HepG2 (cell line): ENCODE measurements around the gene ZNF155. TPM values are rescaled to one million over a fixed set of nuclear protein-coding genes. Genes with fewer than 3 reads are reported as not detected.

ENCODE experiments used
- ARNTL ChIP-seq: sonication (generic); formaldehyde crosslinking; IDR thresholded peaks from 2 replicates; pipeline ENCODE4 v1.4.0; 2020; ENCODE audit warnings: mild to moderate bottlenecking, missing genetic modification reagents
- ATF1 ChIP-seq: IDR thresholded peaks from 2 replicates; pipeline ENCODE4 v1.6.1; 2016; ENCODE audit warnings: mild to moderate bottlenecking, control low read depth
- ATRX ChIP-seq: sonication (generic); formaldehyde crosslinking; IDR thresholded peaks from 2 replicates; pipeline ENCODE4 v1.4.0; 2020; ENCODE audit warnings: missing genetic modification reagents, borderline replicate concordance
- CEBPB ChIP-seq: IDR thresholded peaks from 2 replicates; pipeline ENCODE4 v1.6.1; 2011; ENCODE audit warnings: low read depth, low read length, improper control_type of control experiment, borderline replicate concordance
- CEBPZ ChIP-seq: IDR thresholded peaks from 2 replicates; pipeline ENCODE4 v1.6.1; 2012; ENCODE audit warnings: low read length, improper control_type of control experiment
- DDIT3 ChIP-seq: sonication (generic); formaldehyde crosslinking; IDR thresholded peaks from 2 replicates; pipeline ENCODE4 v1.4.0; 2020; ENCODE audit warnings: mild to moderate bottlenecking, missing genetic modification reagents
- DMAP1 ChIP-seq: IDR thresholded peaks from 2 replicates; pipeline ENCODE4 v1.6.1; 2016
- GABPA ChIP-seq, 2 experiments: IDR thresholded peaks; 2 replicates each; pipeline ENCODE4 v1.6.1; 2011 to 2016; ENCODE audit warnings: low read depth in 2 of 2, low read length in 1 of 2, missing biosample characterization in 1 of 2, missing genetic modification characterization in 1 of 2
- HOXA9 ChIP-seq: sonication (generic); formaldehyde crosslinking; IDR thresholded peaks from 2 replicates; pipeline ENCODE4 v1.8.1; 2022; ENCODE audit warnings: missing genetic modification reagents, mild to moderate bottlenecking, moderate library complexity, borderline replicate concordance
- HOXD1 ChIP-seq: sonication (generic); formaldehyde crosslinking; IDR thresholded peaks from 2 replicates; pipeline ENCODE4 v1.5.0; 2020; ENCODE audit warnings: missing genetic modification reagents
- KMT2B ChIP-seq: IDR thresholded peaks from 2 replicates; pipeline ENCODE4 v1.6.1; 2016; ENCODE audit warnings: missing genetic modification reagents, missing compliant biosample characterization
- MTA1 ChIP-seq: sonication (generic); formaldehyde crosslinking; IDR thresholded peaks from 2 replicates; pipeline ENCODE4 v1.4.0; 2020; ENCODE audit warnings: missing genetic modification reagents, mild to moderate bottlenecking, borderline replicate concordance
- POLR2AphosphoS5 ChIP-seq: IDR thresholded peaks from 2 replicates; pipeline ENCODE4 v1.6.1; 2012; ENCODE audit warnings: low read depth, low read length
- RARG ChIP-seq: sonication (generic); formaldehyde crosslinking; IDR thresholded peaks from 2 replicates; pipeline ENCODE4 v1.4.0; 2020; ENCODE audit warnings: low read depth, mild to moderate bottlenecking, missing genetic modification reagents
- SOX6 ChIP-seq, 2 experiments: fragments of 450-650 bp in 1 of 2; sonication (generic) in 1 of 2; formaldehyde crosslinking in 1 of 2; IDR thresholded peaks; 2 replicates each; pipeline versions ENCODE4 v1.4.0 to v1.6.1; 2017 to 2020; ENCODE audit warnings: antibody characterized with exemption in 1 of 2, mild to moderate bottlenecking in 1 of 2, missing genetic modification reagents in 1 of 2
- STAG1 ChIP-seq: sonication (generic); formaldehyde crosslinking; IDR thresholded peaks from 2 replicates; pipeline ENCODE4 v1.4.0; 2020; ENCODE audit warnings: missing genetic modification reagents
- SUZ12 ChIP-seq: fragments of 150-350 bp; IDR thresholded peaks from 2 replicates; pipeline ENCODE4 v1.6.1; 2014; ENCODE audit warnings: low read depth, low read length
- ZKSCAN8 ChIP-seq: IDR thresholded peaks from 2 replicates; pipeline ENCODE4 v1.6.1; 2016; ENCODE audit warnings: borderline replicate concordance, missing genetic modification reagents, missing compliant biosample characterization
- ZNF230 ChIP-seq: sonication (generic); formaldehyde crosslinking; IDR thresholded peaks from 2 replicates; pipeline ENCODE4 v1.4.0; 2020; ENCODE audit warnings: mild to moderate bottlenecking, missing genetic modification reagents
- ZNF343 ChIP-seq: sonication (generic); formaldehyde crosslinking; IDR thresholded peaks from 2 replicates; pipeline ENCODE4 v1.4.0; 2020; ENCODE audit warnings: mild to moderate bottlenecking, missing genetic modification reagents
- ZNF460 ChIP-seq: sonication (generic); formaldehyde crosslinking; IDR thresholded peaks from 2 replicates; pipeline ENCODE4 v1.5.1; 2020; ENCODE audit warnings: missing genetic modification reagents, mild to moderate bottlenecking, borderline replicate concordance
- ZNF513 ChIP-seq: sonication (generic); formaldehyde crosslinking; conservative IDR thresholded peaks from 2 replicates; pipeline ENCODE4 v1.5.0; 2020; ENCODE audit warnings: missing genetic modification reagents
- ZNF547 ChIP-seq: sonication (generic); formaldehyde crosslinking; IDR thresholded peaks from 2 replicates; pipeline ENCODE4 v1.5.1; 2020; ENCODE audit warnings: mild to moderate bottlenecking, missing genetic modification reagents
- ZNF556 ChIP-seq: sonication (generic); formaldehyde crosslinking; IDR thresholded peaks from 2 replicates; pipeline ENCODE4 v1.4.0; 2020; ENCODE audit warnings: mild to moderate bottlenecking, missing genetic modification reagents, borderline replicate concordance
- polyA plus RNA-seq, 8 experiments: library from polyadenylated mRNA; depleted of rRNA in 3 of 8; stranded (reverse) in 7 of 8; unstranded in 1 of 8; fragments of >200 nt; fragmentation: Illumina TruSeq in 4 of 8; extraction: Trizol in 4 of 8; gene quantifications; 2 replicates each; pipeline versions ENCODE4 v1.2.1 to v1.2.3, GENCODE V29; 2011 to 2016; ENCODE audit warnings: low read depth in 4 of 8, missing spikeins in 1 of 8, mixed read lengths in 1 of 8; ENCODE audit not compliant: insufficient read depth in 1 of 8
- total RNA-seq, 5 experiments: library from RNA; depleted of rRNA; stranded (reverse); fragments of >200 nt; fragmentation: Illumina TruSeq; extraction: Trizol; gene quantifications; 2 replicates each; pipeline ENCODE4 v1.2.3, GENCODE V29; 2016; ENCODE audit warnings: low read depth in 1 of 5
- TF ChIP-seq, protein P1 (sequence below): sonication (generic); formaldehyde crosslinking; IDR thresholded peaks from 2 replicates; pipeline ENCODE4 v1.4.0; 2020; ENCODE audit warnings: missing genetic modification reagents

Gene ZNF155
- total and polyA plus RNA-seq, 2 of the 13 experiments (the other 11 are each of a cell fraction or from before 2014, with no cell fraction given) = 2.5 to 3.6 TPM

GRCh38 chr19:44002566-44003460 lies 18.8 kb downstream of the ZNF155 start, which contains the start of gene ZNF230 (continued):
- TF ChIP-seq SUZ12 (peak; percentile 77), ZNF460 (CRISPR knock-in tag) (no peak), ZNF230 (CRISPR knock-in tag) (0 out of 2 replicates have a peak, but pooled peaks have one; percentile 61), DMAP1 (CRISPR knock-in tag) (peak; percentile 66), KMT2B (CRISPR knock-in tag) (peak; percentile 82; the same call in 1 of the 2 replicates), ZNF513 (CRISPR knock-in tag) (0 out of 2 replicates have a peak, but pooled peaks have one; percentile 59), ZNF547 (CRISPR knock-in tag) (no peak), DDIT3 (no peak), ZKSCAN8 (CRISPR knock-in tag) (no peak), CEBPZ (no peak), ARNTL (peak; percentile 44; the same call in 1 of the 2 replicates), ZNF343 (0 out of 2 replicates have a peak, but pooled peaks have one; percentile 80), ZNF556 (CRISPR knock-in tag) (peak; percentile 60; the same call in 1 of the 2 replicates), POLR2AphosphoS5 (peak; percentile 76), RARG (CRISPR knock-in tag) (no peak), CEBPB (peak; percentile 92), STAG1 (CRISPR knock-in tag) (peak; percentile 3; the same call in 1 of the 2 replicates), ATF1 (CRISPR knock-in tag) (peak; percentile 81), ATRX (CRISPR knock-in tag) (no peak), MTA1 (CRISPR knock-in tag) (0 out of 2 replicates have a peak, but pooled peaks have one; percentile 60), SOX6 (IDR thresholded peaks at IDR 0.05) (no peak), SOX6 (CRISPR knock-in tag; IDR thresholded peaks at IDR 0.05) (peak; percentile 12; the same call in 1 of the 2 replicates), HOXD1 (no peak), HOXA9 (CRISPR knock-in tag) (no peak), GABPA (IDR thresholded peaks at IDR 0.05; ENCODE audit: low read depth, low read length) (peak; percentile 81), GABPA (CRISPR knock-in tag; IDR thresholded peaks at IDR 0.05; ENCODE audit: low read depth) (peak; percentile 97)
- TF ChIP-seq, protein P1, sequence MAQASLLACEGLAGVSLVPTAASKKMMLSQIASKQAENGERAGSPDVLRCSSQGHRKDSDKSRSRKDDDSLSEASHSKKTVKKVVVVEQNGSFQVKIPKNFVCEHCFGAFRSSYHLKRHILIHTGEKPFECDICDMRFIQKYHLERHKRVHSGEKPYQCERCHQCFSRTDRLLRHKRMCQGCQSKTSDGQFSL = peak; percentile 76
